Nephron (organoid): ENCODE results near the gene CD244.

ENCODE experiments used
- H3K27ac Mint-ChIP-seq, 3 experiments: 2 replicates each; pipeline ENCODE4 v1.8.0; 2020; ENCODE audit warnings: mixed read lengths in 3 of 3, mild to moderate bottlenecking in 2 of 3, moderate library complexity in 1 of 3
- H3K27me3 Mint-ChIP-seq: 2 replicates; pipeline ENCODE4 v1.8.0; 2021; ENCODE audit warnings: low read depth, mild to moderate bottlenecking, moderate library complexity, mixed read lengths
- H3K36me3 Mint-ChIP-seq: 2 replicates; pipeline ENCODE4 v1.8.0; 2020; ENCODE audit warnings: low read depth, mixed read lengths
- H3K4me1 Mint-ChIP-seq: 2 replicates; pipeline ENCODE4 v1.8.0; 2020; ENCODE audit warnings: mixed read lengths
- H3K4me3 Mint-ChIP-seq, 3 experiments: 2 replicates each; pipeline ENCODE4 v1.8.0; 2020; ENCODE audit warnings: mild to moderate bottlenecking in 3 of 3, mixed read lengths in 3 of 3, moderate library complexity in 2 of 3
- H3K9me3 Mint-ChIP-seq: 2 replicates; pipeline ENCODE4 v1.8.0; 2020; ENCODE audit warnings: mixed read lengths
- CTCF ChIP-seq, 3 experiments: fragments of 200-600 bp; sonication (generic); IDR thresholded peaks; one replicate each; pipeline ENCODE4 v1.5.0; 2021; ENCODE audit warnings: antibody characterized with exemption in 3 of 3; ENCODE audit not compliant: unreplicated experiment in 3 of 3

CD244 gene

DNA sequence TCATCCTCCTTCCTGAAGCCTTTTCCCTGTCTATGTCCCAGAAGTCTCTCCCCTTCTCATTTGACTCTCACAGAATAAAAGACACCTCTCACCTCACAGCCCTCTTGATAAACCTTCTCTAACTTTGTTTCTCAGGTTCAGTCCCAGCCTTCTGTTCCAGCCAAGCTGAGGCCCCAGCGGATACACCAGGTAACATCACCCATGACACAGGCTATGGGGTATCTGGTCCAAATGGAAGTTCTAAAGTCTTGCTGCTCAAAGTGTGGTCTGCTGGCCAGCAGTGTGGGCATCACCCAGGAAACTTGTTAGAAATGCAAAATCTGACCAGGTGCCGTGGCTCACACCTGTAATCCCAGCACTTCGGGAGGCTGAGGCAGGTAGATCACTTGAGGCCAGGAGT, 43.5 kb downstream of the CD244 start:
- Mint-ChIP-seq H3K36me3 (no peaks in the 10 kb centered on the region), H3K27ac (no peak overlapping the region), H3K27me3 (peaks cover 10% of the 10 kb centered on the region), H3K9me3 (no peaks in the 10 kb centered on the region), H3K4me1 (peaks cover 6% of the 10 kb centered on the region), H3K4me3 (no peak overlapping the region)
- no peak for TF ChIP-seq CTCF (IDR thresholded peaks at IDR 0.05; ENCODE audit: unreplicated experiment in 3 of 3)

- no peaks in the 10 kb centered on the region for H3K36me3 Mint-ChIP-seq
- TF ChIP-seq CTCF (IDR thresholded peaks at IDR 0.05; ENCODE audit: unreplicated experiment in 3 of 3): no peak
- H3K4me1 Mint-ChIP-seq: peaks cover 6% of the 10 kb centered on the region
- H3K27me3 Mint-ChIP-seq: peaks cover 10% of the 10 kb centered on the region
- no peak overlapping the region for H3K27ac Mint-ChIP-seq
- no peaks in the 10 kb centered on the region for H3K9me3 Mint-ChIP-seq
- no peak overlapping the region for H3K4me3 Mint-ChIP-seq
These were observed 44.3 kb downstream of the CD244 start for GRCh38 chr1:160818207-160818937.

GRCh38 chr1:160814856-160815255, 47.8 kb downstream of the CD244 start:
- H3K27ac Mint-ChIP-seq: no peak overlapping the region
- H3K27me3 Mint-ChIP-seq: peaks cover 10% of the 10 kb centered on the region
- H3K9me3 Mint-ChIP-seq: no peaks in the 10 kb centered on the region
- no peaks in the 10 kb centered on the region for H3K36me3 Mint-ChIP-seq
- peaks cover 6% of the 10 kb centered on the region for H3K4me1 Mint-ChIP-seq
- TF ChIP-seq CTCF (IDR thresholded peaks at IDR 0.05; ENCODE audit: unreplicated experiment in 3 of 3): no peak
- no peak overlapping the region for H3K4me3 Mint-ChIP-seq

GRCh38 chr1:160814316-160814715, 48.4 kb downstream of the CD244 start:
- no peaks in the 10 kb centered on the region for H3K36me3 Mint-ChIP-seq
- H3K27ac Mint-ChIP-seq: no peak overlapping the region
- H3K4me3 Mint-ChIP-seq: no peak overlapping the region
- no peaks in the 10 kb centered on the region for H3K9me3 Mint-ChIP-seq
- peaks cover 10% of the 10 kb centered on the region for H3K27me3 Mint-ChIP-seq
- TF ChIP-seq CTCF (IDR thresholded peaks at IDR 0.05; ENCODE audit: unreplicated experiment in 3 of 3): no peak
- peaks cover 6% of the 10 kb centered on the region for H3K4me1 Mint-ChIP-seq

- peaks cover 3% of the 10 kb centered on the region for H3K9me3 Mint-ChIP-seq
- H3K36me3 Mint-ChIP-seq: no peaks in the 10 kb centered on the region
- no peak overlapping the region for H3K27ac Mint-ChIP-seq
- TF ChIP-seq CTCF (IDR thresholded peaks at IDR 0.05; ENCODE audit: unreplicated experiment in 3 of 3): no peak
- no peak overlapping the region for H3K4me3 Mint-ChIP-seq
- peaks cover 2% of the 10 kb centered on the region for H3K27me3 Mint-ChIP-seq
- peaks cover 1% of the 10 kb centered on the region for H3K4me1 Mint-ChIP-seq
These were observed 49.5 kb downstream of the CD244 start for GRCh38 chr1:160813215-160813614.

DNA sequence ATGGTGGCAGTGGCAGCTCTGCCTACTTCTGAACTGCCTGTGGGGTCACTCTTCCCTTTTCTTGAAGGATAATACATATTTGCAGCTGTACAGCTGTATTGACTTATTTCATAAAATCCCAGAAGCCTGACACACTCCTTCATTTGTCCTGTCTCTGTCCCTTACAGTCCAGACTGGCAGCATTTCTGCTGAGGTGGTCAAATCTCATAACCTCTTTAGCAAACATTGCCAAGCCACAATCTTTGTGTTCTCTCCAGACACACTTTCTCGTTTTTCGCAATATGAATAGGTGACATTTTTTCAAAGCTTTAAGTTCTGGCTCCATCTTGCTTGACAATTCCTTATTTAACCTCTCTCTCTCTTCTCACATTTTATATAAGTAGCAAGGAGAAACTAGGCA, 51.5 kb downstream of the CD244 start:
- Mint-ChIP-seq H3K36me3 (no peaks in the 10 kb centered on the region), H3K27me3 (peaks cover 5% of the 10 kb centered on the region), H3K9me3 (peaks cover 15% of the 10 kb centered on the region), H3K4me1 (no peaks in the 10 kb centered on the region), H3K4me3 (no peak overlapping the region), H3K27ac (no peak overlapping the region)
- no peak for TF ChIP-seq CTCF (IDR thresholded peaks at IDR 0.05; ENCODE audit: unreplicated experiment in 3 of 3)
